HUDEP-2 (cell line): ENCODE data around the gene ATG14.
A peak's percentile ranks its signal among the peaks of the same experiment; 100 is the strongest.
"Not testable (repeated sequence)": the region's sequence is repeated elsewhere in the genome, so short reads cannot be mapped to it uniquely, and the experiment has no call there.

Experiments
- DNase-seq, 76 experiments: peaks; one replicate each; lab custom pipeline; 2025; ENCODE audit not compliant: unreplicated experiment in 76 of 76; lab: John Stamatoyannopoulos, UW

ATG14 gene

GRCh38 chr14:55354500-55354899 lies 57.1 kb downstream of the ATG14 start:
- DNase-seq = peak in 54 of 76 experiments; percentile 10 to 68 (median 31)

- no peak for DNase-seq
Measured at GRCh38 chr14:55353686-55354467, 57.8 kb downstream of the ATG14 start.

GRCh38 chr14:55352201-55352600 lies 59.4 kb downstream of the ATG14 start:
- DNase-seq = no peak

DNA sequence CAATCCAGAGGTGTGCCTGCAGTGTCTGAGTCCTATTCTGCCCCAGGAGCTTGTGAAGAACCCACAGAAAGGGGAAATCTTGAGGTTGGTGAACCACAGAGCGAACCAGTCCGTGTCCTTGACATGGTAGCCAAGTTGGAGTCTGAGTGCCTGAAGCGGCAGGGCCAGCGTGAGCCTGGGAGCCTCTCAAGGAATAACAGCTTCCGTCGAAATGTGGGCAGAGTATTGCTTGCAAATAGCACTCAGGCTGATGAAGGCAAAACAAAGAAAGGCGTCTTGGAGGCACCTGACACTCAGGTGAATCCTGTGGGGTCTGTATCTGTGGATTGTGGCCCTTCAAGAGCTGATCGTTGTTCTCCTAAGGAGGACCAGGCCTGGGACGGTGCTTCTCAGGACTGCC lies 60.5 kb downstream of the ATG14 start:
- DNase-seq = no peak

DNA sequence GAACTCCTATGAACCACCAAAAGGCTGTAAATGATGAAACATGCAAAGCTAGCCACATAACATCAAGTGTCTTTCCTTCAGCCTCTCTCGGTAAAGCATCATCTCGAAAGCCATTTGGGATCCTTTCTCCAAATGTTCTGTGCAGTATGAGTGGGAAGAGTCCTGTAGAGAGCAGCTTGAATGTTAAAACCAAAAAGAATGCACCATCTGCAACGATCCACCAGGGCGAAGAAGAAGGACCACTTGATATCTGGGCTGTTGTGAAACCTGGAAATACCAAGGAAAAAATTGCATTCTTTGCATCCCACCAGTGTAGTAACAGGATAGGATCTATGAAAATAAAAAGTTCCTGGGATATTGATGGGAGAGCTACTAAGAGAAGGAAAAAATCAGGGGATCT lies 61.2 kb downstream of the ATG14 start:
- no peak for DNase-seq

GRCh38 chr14:55349565-55349964 lies 62.1 kb downstream of the ATG14 start:
- DNase-seq = no peak

- DNase-seq = peak in 1 of 76 experiments; percentile 9
Measured at GRCh38 chr14:55348766-55349453, 62.7 kb downstream of the ATG14 start.

- DNase-seq = no peak
Measured at GRCh38 chr14:55347748-55348147, 63.9 kb downstream of the ATG14 start.

- no peak for DNase-seq
Measured at GRCh38 chr14:55347040-55347439, 64.6 kb downstream of the ATG14 start.

DNA sequence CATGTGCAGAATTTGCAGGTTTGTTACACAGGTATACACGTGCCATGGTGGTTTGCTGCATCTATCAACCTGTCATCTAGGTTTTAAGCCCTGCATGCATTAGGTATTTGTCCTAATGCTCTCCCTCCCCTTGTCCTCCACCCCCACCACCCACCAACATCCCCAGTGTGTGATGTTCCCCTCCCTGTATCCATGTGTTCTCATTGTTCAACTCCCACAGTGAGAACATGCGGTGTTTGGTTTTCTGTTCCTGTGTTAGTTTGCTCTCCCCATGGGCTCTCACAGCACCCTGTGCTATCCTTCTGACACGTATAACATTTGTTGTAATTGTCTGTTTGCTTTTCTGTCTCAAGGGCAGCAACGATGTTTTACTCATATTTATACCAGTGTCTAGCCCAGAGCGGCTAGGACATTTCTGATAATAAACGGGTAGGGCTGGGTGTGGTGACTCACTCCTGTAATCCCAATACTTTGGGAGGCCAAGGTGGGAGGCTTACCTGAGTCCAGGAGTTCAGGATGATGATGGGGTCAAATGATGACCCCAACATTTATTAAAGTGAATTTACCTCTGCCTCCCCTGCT lies 67.0 kb downstream of the ATG14 start:
- not testable (repeated sequence) for DNase-seq

DNA sequence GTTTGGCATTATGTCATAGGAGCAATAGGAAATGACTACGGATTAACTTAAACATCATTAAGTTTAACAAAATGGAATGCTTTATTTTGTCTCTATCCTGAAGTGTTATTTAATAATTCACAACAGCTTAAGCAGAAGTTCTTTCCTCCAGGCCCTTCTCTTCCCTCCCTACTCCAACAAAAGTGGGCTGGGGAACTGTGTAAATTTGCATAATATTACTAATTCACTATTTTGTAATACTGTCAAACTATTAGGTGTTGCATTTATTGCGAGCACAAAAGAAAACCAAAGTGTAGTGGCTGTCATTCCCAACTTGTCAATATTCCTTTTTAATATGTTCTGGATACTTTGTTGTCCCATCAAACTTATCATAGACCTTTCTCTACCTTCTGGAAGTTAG lies 69.8 kb downstream of the ATG14 start:
- DNase-seq = no peak

GRCh38 chr14:55340482-55340881 lies 71.1 kb downstream of the ATG14 start:
- no peak for DNase-seq

GRCh38 chr14:55339770-55340169 lies 71.9 kb downstream of the ATG14 start:
- no peak for DNase-seq

GRCh38 chr14:55336691-55337090 lies 74.9 kb downstream of the ATG14 start:
- no peak for DNase-seq

- peak in 1 of 76 experiments; percentile 20 for DNase-seq
Measured at GRCh38 chr14:55336162-55336561, 75.5 kb downstream of the ATG14 start.

GRCh38 chr14:55333711-55334485 lies 77.7 kb downstream of the ATG14 start:
- no peak for DNase-seq

- peak in 33 of 76 experiments; percentile 1 to 52 (median 30) for DNase-seq
Measured at GRCh38 chr14:55332654-55333570, 78.7 kb downstream of the ATG14 start.

DNA sequence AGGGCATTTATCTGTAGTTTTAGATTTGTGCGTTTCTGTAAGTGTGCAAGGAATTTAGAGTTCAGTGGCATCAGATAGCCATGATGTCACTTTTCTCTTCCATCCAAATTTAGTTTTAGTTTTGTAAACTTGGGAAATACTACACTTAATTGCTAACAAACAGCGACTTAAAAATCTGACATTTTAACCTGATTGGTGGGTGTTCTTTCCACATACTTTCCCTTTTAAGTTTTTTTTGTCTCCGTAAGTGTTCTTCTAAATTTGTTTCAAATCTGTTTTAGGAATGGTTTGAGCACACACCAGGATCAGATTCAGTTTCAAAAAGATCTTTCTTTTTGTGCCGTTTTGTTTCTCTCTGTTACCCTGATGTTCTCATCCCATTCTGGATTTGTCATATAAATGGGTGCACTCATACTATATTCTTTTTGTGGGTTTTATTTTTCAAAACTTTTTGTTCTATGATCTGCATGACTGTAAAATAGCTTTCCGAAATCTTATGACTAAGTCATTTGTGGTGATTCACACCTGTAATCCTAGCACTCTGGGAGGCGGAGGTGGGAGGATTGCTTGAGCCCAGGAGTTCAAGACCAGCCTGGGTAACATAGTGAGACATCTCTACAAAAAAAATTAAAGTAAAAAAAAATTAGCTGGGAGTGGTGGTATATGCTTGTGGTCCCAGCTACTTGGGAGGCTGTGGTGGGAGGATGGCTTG lies 81.5 kb downstream of the ATG14 start:
- DNase-seq = no peak

- DNase-seq = no peak
Measured at GRCh38 chr14:55328317-55328716, 83.3 kb downstream of the ATG14 start.
